Spleen (tissue), 11 donors: Measurements from ENCODE around the gene RGS1. TPM values are rescaled to one million over a fixed set of nuclear protein-coding genes. Genes with fewer than 3 reads are reported as not detected.

Source experiments
- DNase-seq: peaks from one replicate; pipeline ENCODE4 v3.0.0-alpha.2; 2020
- H3K27ac ChIP-seq, 8 donors: fragments of 200-600 bp; sonication (generic) in 7 of 8; 1 replicate in 4 of 8; 2 replicates in 4 of 8; pipeline versions ENCODE4 v1.5.0 to v1.8.0; 2016 to 2021; ENCODE audit warnings: inconsistent platforms in 4 of 8, mild to moderate bottlenecking in 4 of 8, moderate library complexity in 1 of 8
- H3K27me3 ChIP-seq, 7 donors: fragments of 200-600 bp; sonication (generic) in 6 of 7; replicated peaks in 1 of 7; 1 replicate in 4 of 7; 2 replicates in 3 of 7; pipeline versions ENCODE4 v1.5.0 to v1.8.0; 2016 to 2021; ENCODE audit warnings: inconsistent platforms in 3 of 7, mild to moderate bottlenecking in 1 of 7
- H3K36me3 ChIP-seq, 6 donors: fragments of 200-600 bp; sonication (generic) in 5 of 6; 1 replicate in 4 of 6; 2 replicates in 2 of 6; pipeline versions ENCODE4 v1.5.0 to v1.8.0; 2016 to 2021; ENCODE audit warnings: inconsistent platforms in 2 of 6
- H3K4me1 ChIP-seq, 6 donors: fragments of 200-600 bp; sonication (generic) in 5 of 6; 1 replicate in 3 of 6; 2 replicates in 3 of 6; pipeline versions ENCODE4 v1.5.0 to v1.8.0; 2016 to 2021; ENCODE audit warnings: inconsistent platforms in 3 of 6
- H3K4me3 ChIP-seq, 8 donors: fragments of 200-600 bp; sonication (generic) in 7 of 8; 1 replicate in 4 of 8; 2 replicates in 4 of 8; pipeline versions ENCODE4 v1.5.0 to v1.8.0; 2016 to 2021; ENCODE audit warnings: inconsistent platforms in 4 of 8, mild to moderate bottlenecking in 4 of 8, moderate library complexity in 2 of 8
- H3K9me3 ChIP-seq, 8 donors: fragments of 200-600 bp; sonication (generic) in 7 of 8; 1 replicate in 4 of 8; 2 replicates in 4 of 8; pipeline versions ENCODE4 v1.5.0 to v1.8.0; 2016 to 2021; ENCODE audit warnings: inconsistent platforms in 4 of 8
- POLR2A ChIP-seq, 3 donors: fragments of 450-650 bp; IDR thresholded peaks; one replicate each; pipeline ENCODE4 v1.5.1; 2017; ENCODE audit warnings: antibody characterized with exemption in 3 of 3, mild to moderate bottlenecking in 1 of 3
- POLR2AphosphoS5 ChIP-seq, 3 donors: sonication (generic); formaldehyde crosslinking; IDR thresholded peaks; one replicate each; pipeline ENCODE4 v1.5.1; 2017; ENCODE audit warnings: antibody characterized with exemption in 3 of 3
- WGBS, 5 donors: extraction: QIAGEN DNeasy Blood & Tissue Kit in 3 of 5; methylation state at CpG; one replicate each; pipeline versions ENCODE4 v1.1.5 to v1.1.7; 2013 to 2018; 5-methylcytosine and 5-hydroxymethylcytosine counted together
- intact Hi-C: fragments of 100-400 bp; cut with DNase I; formaldehyde crosslinking; loops from one replicate; pipeline ENCODE4 v1.15.0; 2023; ENCODE audit warnings: low total_unique reads
- polyA plus RNA-seq, 3 donors: library from polyadenylated mRNA; stranded (reverse); fragments of 200-250 nt; gene quantifications; one replicate each; pipeline ENCODE4 v1.2.1, GENCODE V29; 2013
- total RNA-seq, 7 donors: library from RNA; depleted of rRNA in 3 of 7; stranded (reverse); fragments of >200 nt in 3 of 7; fragmentation: NEBNext Ultra II Directional in 4 of 7; extraction: Animal tissue kit (Norgen Biotek cat#: 25700) in 4 of 7; gene quantifications; one replicate each; pipeline versions ENCODE4 v1.1.0 to v1.2.1, GENCODE V29; 2016 to 2021
- TF ChIP-seq, protein P1 (sequence below), 11 experiments: fragments of 200-600 bp in 7 of 11; fragments of 450-650 bp in 4 of 11; sonication (generic) in 4 of 11; IDR thresholded peaks in 8 of 11; conservative IDR thresholded peaks in 3 of 11; 1 replicate in 7 of 11; 2 replicates in 4 of 11; pipeline versions ENCODE4 v1.4.0 to v1.8.0; 2016 to 2021; ENCODE audit warnings: antibody characterized with exemption in 11 of 11, inconsistent platforms in 4 of 11, mild to moderate bottlenecking in 1 of 11
- donor health status: healthy with polysubstance abuse.
- donor health status: DM: no; HTN: no; CAD: no; lungs with moderate emphysema.
- donor health status: DM: no; HTN: no; CAD: no.
- donor health status: Bipolar disorder and iron deficiency.
- donor health status: healthy.
- donor health status: DM: no; HTN: no; CAD: no.
- donor health status: DM: yes; HTN: yes; CAD: no.

RGS1 gene
- total and polyA plus RNA-seq, 10 donors = 15.9 to 261 (median 68.2) TPM

DNA sequence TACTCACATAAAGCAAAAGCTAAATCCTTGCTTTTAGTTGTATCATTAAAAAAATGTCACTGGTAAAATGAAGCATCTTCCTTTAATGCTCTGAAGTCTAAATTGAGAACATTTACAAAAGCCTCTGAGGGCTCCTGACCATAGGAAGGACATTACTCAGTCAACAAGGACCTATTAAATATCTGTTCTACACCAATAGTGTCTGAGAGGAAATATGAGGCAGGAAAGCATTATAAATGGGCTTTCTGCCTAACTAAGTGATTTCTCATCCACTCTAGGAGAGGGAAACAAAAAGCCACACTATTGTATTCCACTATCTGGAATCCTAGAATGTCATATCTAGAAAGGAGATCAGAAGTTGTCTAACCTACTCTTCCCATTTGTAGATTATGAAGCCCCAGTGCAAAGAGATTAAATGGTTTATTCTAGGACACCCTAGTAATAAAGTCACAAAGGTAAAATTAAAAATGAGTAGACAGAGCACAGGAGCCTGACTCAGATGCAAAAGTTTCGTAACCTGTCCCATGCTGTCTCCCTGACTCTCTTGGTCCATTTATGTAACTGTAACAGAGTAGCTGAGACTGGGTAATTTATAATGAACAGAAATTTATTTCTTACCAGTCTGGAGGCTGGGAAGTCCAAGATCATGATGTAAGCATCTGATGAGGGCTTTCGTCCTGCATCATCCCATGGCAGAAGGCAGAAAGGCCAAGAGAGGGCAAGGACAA, 17.6 kb downstream of the RGS1 start:
- TF ChIP-seq POLR2A (IDR thresholded peaks at IDR 0.05) (no peak), POLR2AphosphoS5 (IDR thresholded peaks at IDR 0.05) (no peak)
- TF ChIP-seq, protein P1, sequence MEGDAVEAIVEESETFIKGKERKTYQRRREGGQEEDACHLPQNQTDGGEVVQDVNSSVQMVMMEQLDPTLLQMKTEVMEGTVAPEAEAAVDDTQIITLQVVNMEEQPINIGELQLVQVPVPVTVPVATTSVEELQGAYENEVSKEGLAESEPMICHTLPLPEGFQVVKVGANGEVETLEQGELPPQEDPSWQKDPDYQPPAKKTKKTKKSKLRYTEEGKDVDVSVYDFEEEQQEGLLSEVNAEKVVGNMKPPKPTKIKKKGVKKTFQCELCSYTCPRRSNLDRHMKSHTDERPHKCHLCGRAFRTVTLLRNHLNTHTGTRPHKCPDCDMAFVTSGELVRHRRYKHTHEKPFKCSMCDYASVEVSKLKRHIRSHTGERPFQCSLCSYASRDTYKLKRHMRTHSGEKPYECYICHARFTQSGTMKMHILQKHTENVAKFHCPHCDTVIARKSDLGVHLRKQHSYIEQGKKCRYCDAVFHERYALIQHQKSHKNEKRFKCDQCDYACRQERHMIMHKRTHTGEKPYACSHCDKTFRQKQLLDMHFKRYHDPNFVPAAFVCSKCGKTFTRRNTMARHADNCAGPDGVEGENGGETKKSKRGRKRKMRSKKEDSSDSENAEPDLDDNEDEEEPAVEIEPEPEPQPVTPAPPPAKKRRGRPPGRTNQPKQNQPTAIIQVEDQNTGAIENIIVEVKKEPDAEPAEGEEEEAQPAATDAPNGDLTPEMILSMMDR (IDR thresholded peaks at IDR 0.05 in 8 of 11, conservative IDR thresholded peaks at IDR 0.05 in 3 of 11) = no peak
- WGBS, 5 donors = 92 to 100% (median 94%) methylated on average over 2 of the region's 2 CpGs

DNA sequence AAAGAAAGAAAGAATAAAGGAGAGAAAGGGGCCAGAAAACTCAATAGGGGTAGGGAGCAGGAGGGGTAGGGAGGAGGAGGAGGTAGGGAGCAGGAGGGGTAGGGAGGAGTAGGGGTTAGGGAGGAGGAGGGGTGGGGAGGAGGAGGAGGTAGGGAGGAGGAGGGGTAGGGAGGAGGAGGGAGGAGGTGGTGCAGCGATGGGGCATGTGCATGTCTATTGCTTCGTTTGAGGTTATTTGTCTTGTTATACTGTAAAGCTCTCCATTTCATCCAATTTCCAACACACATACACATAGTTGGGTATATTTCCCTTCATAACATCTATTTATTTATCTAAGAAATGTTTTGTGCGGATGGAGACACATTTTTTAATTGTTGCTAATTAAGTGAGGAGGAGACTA, 19.7 kb downstream of the RGS1 start:
- no peak overlapping the region for H3K4me3 ChIP-seq
- 65 to 84% (median 78%) methylated on average over 3 of the region's 3 CpGs for WGBS, 5 donors
- no peak overlapping the region for H3K27ac ChIP-seq
- H3K4me1 ChIP-seq = no peaks in the 10 kb centered on the region
- no peaks in the 10 kb centered on the region for H3K36me3 ChIP-seq
- no peak for DNase-seq
- intact Hi-C loops = no loop called here
- H3K9me3 ChIP-seq = no peaks in the 10 kb centered on the region
- H3K27me3 ChIP-seq = no peaks in the 10 kb centered on the region
- TF ChIP-seq, protein P1 (IDR thresholded peaks at IDR 0.05 in 8 of 11, conservative IDR thresholded peaks at IDR 0.05 in 3 of 11) = no peak
- TF ChIP-seq POLR2A (IDR thresholded peaks at IDR 0.05) (no peak), POLR2AphosphoS5 (IDR thresholded peaks at IDR 0.05) (no peak)

More for the DNA sequence above, 17.6 kb downstream of the RGS1 start:
- H3K36me3 ChIP-seq = no peaks in the 10 kb centered on the region
- no peaks in the 10 kb centered on the region for H3K9me3 ChIP-seq
- no peak overlapping the region for H3K4me3 ChIP-seq
- no peaks in the 10 kb centered on the region for H3K4me1 ChIP-seq
- no peak overlapping the region for H3K27ac ChIP-seq
- H3K27me3 ChIP-seq = no peaks in the 10 kb centered on the region
- DNase-seq = no peak
- intact Hi-C loops = no loop called here

DNA sequence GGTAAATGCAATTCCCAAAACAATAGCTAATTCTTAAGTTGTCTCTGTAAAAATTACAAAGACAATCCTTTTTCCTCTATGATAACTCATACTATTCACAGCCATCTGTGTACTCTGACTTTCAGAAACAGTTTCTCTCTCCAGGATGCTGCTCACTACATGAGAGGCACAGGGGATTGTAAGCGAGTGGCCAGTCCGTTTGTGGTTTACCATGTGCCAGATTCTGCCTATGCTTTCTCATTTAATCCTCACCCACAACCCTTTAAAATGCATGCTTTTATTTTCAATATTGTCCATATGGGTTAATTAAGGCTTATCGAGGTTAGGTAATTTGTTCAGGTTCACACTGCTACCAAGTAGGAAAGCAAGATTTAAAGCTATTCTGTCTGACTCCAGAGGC, 23.0 kb downstream of the RGS1 start:
- Histone ChIP-seq H3K9me3 (no peaks in the 10 kb centered on the region), H3K4me3 (no peak overlapping the region), H3K27ac (no peak overlapping the region), H3K4me1 (peaks cover 0 to 7% (median 0%) of the 10 kb centered on the region in 6 donors), H3K36me3 (no peaks in the 10 kb centered on the region), H3K27me3 (no peaks in the 10 kb centered on the region)
- intact Hi-C loops = no loop called here
- 67 to 84% (median 82%) methylated on average over 3 of the region's 3 CpGs for WGBS, 5 donors
- TF ChIP-seq POLR2A (IDR thresholded peaks at IDR 0.05) (no peak), POLR2AphosphoS5 (IDR thresholded peaks at IDR 0.05) (no peak)
- TF ChIP-seq, protein P1 (IDR thresholded peaks at IDR 0.05 in 8 of 11, conservative IDR thresholded peaks at IDR 0.05 in 3 of 11) = no peak
- DNase-seq = no peak

DNA sequence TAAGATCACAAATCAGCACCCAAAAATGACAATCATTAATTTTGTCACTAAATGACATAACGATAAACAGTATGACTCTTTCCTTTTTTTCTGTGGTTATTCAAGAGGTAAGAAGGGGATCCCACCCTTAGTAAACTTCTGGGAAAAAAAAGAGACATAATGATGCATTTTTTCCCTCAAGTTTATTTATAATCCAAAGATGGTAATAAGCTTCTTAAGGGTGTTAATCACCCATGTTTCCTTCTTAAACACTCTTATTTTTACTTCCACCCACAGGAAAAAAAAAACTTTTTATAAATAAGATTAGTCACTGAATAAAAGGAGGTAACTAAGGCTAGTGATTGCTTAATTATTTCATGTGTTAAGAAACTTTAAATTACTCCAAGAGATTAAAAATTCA, 24.7 kb downstream of the RGS1 start:
- no peaks in the 10 kb centered on the region for H3K27me3 ChIP-seq
- TF ChIP-seq POLR2AphosphoS5 (IDR thresholded peaks at IDR 0.05) (no peak), POLR2A (IDR thresholded peaks at IDR 0.05) (no peak)
- TF ChIP-seq, protein P1 (IDR thresholded peaks at IDR 0.05 in 8 of 11, conservative IDR thresholded peaks at IDR 0.05 in 3 of 11) = no peak
- H3K4me3 ChIP-seq = no peak overlapping the region
- intact Hi-C loops = no loop called here
- no peak overlapping the region for H3K27ac ChIP-seq
- H3K4me1 ChIP-seq = peaks cover 0 to 15% (median 2%) of the 10 kb centered on the region in 6 donors
- H3K36me3 ChIP-seq = no peaks in the 10 kb centered on the region
- DNase-seq = no peak
- H3K9me3 ChIP-seq = no peaks in the 10 kb centered on the region
- WGBS, 5 donors = 57 to 76% (median 62%) methylated on average over 1 of the region's 1 CpG
